Dedifferentiated amniotic fluid mesenchymal stem cell (primary cell): ENCODE results near the gene CD300LF.

Experiments
- DNase-seq: peaks from one replicate; pipeline ENCODE4 v3.0.0-alpha.2; 2016; ENCODE audit errors: extremely low spot score

The CD300LF gene

DNA sequence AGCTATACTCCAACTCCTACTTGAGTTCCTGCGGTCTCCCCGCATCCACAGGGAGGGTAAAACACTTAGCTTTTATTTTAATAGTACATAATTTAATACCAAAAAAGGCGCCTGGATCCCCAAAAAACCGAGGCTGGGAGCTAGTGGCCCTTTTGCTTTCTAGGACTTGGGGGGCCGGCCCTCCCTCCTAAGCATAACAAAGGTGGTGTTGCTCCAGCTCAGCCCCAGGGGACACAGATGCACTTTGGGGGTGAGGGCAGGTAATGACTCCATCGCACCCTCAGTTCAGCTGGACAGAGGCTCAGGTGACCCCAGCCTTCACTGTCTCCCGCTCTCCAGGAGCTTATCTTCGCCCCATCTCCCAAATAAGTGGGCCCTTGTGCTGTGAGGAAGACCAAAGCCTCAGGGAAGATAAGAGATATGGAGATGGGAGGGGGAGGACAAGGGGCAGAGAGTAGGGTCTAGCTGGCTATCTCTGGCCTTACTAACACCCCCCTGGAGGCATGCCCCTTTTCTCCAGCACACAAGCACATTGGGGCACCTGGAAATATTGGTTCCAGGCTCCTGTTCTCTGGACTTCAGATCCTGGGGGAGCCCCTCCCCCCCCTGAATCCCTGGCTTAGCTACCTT is 32.9 kb upstream of the CD300LF start:
- no peak for DNase-seq

DNA sequence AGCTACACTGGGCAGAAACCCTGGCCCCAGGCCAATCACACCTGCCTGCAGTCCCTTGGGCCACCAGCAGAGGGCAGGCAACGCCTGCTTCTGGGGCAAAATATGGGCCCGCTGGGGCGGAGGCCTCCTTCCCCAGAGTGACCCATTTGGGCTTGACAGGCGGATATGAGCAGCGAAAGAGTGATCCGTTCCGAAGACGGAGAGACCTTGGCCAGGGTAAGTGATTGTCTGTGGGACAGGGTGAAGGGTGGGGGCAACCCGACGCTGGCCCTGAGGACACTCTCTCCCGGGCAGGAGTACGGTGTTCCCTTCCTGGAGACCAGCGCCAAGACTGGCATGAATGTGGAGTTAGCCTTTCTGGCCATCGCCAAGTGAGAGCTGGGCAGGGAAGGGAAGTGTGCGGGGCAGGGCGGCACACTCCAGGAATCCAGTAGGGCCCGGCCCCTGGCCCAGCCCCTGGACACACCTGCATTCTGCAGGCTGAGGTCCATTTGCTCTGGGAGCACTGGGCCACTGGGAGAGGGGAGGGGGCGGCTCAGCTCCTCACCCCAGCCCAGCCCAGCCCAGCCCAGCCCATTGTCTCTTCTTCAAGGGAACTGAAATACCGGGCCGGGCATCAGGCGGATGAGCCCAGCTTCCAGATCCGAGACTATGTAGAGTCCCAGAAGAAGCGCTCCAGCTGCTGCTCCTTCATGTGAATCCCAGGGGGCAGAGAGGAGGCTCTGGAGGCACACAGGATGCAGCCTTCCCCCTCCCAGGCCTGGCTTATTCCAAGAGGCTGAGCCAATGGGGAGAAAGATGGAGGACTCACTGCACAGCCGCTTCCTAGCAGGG is 32.2 kb upstream of the CD300LF start:
- DNase-seq, result no peak

DNA sequence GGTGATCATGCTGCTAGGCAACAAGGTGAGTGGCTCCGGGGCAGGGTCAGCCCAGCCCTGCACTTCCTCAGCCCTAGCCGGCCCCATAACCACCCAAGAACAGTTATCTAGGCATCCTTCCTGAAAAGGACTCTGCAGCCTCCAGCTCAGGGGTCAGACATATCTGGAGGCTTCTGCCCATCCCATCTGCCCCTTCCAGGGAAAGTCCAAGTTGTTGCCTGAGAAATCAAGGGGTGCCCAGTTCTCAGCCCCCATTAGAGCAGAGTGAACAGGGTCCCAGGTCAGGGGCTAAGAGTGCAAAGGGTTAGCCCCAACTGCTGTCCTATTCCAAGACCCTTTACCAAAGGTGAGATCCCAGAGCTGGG is 31.6 kb upstream of the CD300LF start:
- no peak for DNase-seq

DNA sequence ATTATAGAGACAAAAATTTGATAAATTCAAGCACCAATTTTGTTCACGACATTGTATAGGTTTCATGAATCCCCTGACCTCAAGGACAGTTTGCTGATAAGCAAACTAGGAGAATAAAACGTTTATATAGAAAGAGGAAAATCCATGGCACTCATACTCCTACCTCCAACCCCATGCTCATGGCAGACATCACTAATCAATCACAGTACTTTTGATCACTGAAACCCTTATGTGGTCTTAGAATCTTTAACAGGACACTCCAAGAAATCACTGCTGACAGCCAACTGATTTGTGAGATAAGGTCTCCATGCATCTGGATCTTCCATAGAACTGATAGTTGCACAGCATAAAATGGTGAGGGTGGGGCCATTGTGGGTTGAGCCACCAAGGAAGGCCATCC is 31.0 kb upstream of the CD300LF start:
- DNase-seq, result no peak

DNA sequence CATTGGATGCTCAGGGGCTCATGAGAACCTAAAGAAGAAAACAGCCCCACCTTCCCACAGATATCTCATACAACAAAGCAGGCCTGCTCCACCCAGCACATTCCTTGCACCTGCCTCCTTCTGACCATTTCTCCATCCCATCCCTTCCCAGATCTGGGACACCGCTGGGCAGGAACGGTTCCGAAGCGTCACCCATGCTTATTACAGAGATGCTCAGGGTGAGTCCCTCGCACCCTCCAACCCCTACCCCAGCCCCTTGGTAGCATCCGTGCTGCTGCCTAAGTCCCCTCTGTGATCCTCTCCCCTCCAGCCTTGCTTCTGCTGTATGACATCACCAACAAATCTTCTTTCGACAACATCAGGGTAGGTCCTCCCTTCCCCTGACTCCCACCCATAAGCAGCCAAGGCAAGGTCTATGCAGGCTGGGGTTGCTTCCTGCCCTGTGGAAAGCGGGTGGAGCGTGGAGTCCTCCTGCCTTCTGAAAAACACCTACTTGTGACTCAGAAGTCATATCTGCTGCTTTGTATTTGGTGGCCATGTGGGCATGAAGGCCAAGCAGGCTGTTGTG is 30.3 kb upstream of the CD300LF start:
- no peak for DNase-seq

DNA sequence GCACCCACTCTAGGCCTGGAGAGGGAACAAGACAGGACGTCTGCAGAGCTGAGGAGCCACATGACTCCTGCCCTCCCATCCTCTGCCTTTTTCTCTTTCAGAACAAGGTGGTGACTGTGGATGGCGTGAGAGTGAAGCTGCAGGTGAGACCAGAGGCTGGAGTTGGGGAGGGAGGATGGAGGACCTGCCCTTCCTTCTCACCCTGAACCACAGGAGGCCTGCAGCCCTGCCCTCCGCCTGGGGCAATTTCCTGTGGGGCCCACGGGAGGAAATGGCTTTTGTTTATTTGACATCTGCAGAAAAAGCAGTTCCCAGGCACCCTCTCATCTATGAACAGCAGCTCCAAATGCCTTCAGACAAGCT is 29.4 kb upstream of the CD300LF start:
- DNase-seq, result no peak

DNA sequence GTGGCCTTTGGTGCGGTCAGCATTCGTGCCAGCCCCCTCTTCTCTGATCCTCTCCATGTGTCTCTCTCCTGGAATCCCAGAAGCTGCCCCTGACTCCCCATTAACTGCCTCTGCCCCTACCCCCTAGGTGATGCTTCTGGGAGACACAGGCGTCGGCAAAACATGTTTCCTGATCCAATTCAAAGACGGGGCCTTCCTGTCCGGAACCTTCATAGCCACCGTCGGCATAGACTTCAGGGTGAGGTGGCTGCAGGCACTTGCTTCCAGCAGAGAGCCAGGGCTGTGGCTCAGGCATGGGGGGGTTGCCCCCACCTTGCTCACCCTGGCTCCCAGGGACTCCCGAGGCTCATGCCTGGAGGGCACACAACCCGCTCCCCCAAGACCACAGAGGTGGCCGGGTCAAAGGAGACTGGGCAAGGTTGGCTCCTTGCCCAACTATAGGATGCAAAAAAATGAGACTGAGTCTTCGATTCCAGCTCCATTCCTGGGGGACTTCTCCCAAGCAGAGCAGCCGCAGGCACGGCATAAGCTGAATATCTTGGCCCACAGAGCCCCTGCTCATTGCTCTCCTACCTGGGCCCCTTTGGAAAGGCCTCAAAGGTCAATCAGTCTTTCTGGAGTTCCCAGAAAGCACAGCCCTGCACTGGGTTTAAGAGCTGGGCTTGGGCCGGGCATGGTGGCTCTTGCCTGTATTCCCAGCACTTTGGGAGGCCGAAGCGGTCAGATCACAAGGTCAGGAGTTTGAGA is 28.1 kb upstream of the CD300LF start:
- DNase-seq, result no peak

DNA sequence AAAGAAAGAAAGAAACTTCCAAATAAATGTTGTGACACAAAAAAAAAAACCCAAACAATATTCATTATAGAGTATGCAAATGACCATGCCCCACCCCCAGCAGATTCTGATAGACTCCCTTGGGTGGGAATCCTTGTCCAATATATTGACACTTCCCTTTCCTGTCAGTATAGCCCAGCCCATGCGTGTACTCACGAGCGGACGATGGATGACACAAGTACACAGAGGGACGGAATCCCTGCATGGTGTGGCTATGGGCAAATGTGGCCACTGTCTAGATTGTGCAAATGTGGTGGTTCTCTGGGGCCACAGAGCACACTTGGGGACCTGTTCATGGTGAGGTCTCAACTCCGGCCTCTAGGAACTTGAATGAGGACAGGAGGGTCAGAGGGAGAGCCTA is 27.4 kb upstream of the CD300LF start:
- no peak for DNase-seq

DNA sequence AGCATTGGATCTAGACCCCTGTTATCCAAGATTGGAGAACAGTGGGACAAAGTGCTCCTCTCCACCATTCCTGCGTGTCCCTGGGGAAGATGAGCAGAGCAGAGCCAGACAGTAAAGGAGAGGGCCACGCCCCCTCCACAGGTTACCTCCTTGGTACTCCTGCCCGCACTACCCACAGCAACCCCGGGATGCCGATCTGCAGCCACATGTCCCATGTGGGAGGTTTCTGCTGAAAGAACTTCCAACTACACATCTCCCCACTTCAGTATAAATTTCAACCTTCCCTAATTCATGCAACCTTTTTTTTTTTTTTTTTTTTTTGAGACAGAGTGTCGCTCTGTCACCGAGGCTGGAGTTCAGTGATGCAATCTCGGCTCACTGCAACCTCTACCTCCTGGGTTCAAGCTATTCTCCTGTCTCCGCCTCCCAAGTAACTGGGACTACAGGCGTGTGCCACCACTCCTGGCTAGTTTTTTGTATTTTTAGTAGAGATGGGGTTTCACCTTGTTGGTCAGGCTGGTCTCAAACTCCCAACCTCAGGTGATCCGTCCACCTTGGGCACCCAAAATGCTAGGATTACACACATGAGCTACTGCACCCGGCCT is 26.6 kb upstream of the CD300LF start:
- no peak for DNase-seq

DNA sequence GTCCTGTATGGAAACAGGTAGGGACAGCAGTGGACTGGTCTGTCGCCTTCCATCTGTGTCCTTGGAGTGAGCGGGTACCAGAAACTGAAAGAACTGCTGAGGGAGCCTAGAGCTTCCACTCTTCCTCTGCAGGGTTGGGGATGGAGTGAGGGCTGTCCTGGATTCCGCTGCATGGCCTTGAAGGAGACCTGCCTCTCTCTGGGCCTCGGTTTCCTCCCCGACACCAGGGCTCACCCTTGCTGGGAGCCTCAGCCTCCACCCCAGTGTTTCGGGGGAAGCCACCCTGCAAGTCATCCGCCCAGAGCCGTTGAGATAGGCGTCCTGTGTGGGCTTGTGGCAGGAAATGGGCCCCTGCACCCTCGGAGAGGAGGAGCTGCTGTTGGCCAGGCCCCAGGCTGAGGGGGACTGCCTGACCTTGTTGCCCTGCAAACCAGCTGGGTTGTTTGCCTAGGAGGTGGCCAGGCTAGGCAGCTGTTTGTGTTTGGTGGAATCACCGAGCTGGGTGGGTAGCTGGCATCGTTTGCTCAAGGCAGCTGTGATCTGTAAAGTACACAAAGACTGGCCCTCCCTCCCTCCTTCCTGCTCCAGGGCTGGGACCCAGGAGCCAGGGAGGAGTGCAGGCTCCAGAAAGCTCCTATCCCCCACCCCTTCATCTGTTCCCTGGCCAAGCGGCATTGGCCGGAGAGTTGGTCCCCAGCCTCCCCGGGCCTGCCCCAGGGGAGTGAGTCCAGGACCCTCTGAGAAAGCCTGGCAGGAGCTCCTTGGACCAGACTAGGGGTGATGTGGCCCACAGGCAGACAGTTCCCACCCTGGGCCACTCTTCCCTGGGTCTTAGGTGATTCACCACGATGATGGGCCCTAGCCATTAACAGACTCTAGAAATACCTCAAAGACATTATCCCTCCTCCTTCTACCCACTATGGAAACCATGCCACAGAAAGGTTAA is 25.6 kb upstream of the CD300LF start:
- DNase-seq, result no peak

DNA sequence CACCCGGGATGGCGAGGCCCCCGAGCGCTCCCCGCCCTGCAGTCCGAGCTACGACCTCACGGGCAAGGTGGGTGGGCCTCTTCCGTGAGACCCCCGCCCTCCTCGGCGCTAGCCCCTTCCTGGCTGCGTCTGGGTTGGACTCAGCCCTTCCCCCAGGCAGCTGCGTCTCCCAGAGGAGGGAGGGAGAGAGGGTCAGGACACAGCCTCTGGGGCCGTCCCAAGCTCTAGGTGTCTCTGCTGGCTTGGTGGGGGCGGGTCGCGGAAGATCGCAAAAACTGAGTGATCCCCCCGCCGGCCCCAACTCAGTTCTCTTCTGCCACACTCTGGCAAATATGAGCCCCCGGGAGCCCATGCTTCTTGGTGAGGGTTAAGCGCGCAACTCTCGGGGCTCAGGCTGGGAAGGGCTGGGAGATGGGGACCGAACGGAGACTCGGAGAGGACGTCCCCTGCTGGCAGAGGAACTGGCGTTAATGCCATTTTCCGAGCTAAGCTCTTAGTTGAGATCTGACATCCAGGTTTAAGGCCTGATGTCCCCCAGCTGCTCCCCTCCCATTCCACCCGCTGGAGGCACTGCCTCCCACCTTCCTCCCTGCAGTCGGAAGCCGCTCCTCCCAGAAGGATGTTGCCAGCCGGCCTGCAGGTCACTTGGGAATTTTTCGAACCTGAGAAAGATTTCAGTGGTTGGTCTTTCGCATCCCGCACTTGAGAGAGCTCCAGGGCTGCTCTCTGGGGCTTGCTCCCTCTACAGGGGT is 24.8 kb upstream of the CD300LF start:
- no peak for DNase-seq

DNA sequence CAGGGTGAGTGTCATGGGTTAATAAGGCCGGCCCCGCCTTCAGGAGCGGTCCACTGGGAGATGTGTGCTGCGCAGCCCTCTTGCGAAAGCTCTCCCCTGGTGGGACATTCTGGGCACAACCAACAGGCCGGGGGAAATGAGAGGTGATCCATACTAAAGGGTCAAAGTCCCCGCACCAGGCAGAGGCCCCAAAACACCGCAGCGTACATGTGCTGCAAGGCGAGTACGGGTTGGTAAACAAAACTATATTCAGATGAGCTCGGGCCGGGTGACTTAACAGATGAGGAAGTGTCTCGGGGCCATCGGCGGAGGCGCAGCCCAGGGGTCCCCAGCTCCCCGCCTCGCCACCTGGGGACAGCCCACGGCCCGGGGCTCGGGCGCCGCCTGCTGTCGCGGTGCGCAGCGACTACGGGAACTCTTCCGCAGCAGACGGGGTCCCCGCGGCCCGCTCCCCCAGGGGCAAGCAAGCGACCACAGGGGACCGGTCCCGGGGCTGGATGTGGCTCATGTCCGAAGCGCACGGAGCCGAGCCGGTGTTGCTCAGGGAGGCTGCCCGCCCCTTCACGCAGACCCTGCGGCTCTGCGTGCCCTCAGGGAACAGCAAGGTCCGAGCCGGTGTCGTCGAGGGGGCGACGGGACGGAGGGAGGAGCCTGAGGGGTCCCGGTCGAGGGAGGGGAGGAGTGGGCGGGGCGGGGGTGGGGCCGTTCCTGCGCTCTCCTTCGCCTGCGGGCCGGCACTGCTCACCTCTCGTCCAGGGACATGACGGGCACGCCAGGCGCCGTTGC is 24.0 kb upstream of the CD300LF start, which contains the start of gene RAB37:
Gene RAB37, plus strand, starts transcription at position 744 of the 786 bp plus-strand sequence. Its CDS starts 17 bp downstream, at position 761.
- no peak for DNase-seq

DNA sequence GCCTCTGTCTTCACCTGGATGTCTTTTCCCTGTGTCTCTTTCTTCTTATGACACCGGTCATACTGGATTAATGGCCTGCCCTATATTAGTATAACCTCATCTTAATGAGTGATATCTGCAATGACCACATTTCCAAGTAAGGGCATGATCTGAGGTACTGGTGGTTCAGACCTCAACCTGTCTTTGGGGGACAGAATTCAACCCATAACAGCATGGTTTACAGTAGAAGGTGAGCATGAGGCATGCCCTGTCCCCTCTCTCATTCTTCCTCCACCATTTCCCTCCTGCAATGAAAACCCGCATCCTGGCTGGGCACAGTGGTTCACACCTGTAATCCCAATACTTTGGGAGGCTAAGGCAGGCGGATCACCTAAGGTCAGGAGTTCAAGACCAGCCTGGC is 21.5 kb upstream of the CD300LF start:
- DNase-seq, result no peak

DNA sequence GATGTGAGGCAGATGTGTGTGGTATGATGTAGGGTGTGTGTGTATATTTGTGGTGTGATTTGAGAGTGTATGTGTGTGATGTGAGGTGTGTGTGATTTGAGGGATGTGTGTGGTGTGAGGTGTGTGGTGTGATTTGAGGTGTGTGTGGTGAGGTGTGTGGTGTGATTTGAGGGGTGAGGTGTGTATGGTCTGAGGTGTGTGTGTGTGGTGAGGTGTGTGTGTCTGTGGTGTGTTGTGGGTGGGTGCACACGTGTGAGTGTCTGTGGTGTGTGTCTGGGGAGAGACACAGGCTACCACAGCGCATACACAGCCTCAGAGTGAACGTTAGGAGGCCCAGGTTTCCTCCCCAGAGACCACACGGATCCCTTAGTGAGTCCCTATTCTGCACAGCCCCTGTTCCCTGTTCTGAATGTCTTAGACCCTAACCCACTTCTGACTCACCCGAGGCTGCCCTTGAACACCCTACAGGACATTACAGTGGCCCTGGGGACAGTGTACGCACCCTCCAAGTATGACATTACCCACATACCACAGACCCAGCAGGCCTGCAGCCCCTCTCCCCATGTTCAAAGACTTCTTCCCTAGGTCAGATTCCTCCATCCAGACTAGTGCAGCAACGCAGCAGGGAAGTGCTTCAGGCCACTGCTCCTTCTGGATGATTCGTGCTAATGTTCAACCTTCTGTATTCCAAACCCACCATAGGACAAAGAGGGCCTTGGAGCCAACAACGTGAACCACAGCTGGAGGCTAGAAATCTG is 20.8 kb upstream of the CD300LF start:
- DNase-seq, result no peak

DNA sequence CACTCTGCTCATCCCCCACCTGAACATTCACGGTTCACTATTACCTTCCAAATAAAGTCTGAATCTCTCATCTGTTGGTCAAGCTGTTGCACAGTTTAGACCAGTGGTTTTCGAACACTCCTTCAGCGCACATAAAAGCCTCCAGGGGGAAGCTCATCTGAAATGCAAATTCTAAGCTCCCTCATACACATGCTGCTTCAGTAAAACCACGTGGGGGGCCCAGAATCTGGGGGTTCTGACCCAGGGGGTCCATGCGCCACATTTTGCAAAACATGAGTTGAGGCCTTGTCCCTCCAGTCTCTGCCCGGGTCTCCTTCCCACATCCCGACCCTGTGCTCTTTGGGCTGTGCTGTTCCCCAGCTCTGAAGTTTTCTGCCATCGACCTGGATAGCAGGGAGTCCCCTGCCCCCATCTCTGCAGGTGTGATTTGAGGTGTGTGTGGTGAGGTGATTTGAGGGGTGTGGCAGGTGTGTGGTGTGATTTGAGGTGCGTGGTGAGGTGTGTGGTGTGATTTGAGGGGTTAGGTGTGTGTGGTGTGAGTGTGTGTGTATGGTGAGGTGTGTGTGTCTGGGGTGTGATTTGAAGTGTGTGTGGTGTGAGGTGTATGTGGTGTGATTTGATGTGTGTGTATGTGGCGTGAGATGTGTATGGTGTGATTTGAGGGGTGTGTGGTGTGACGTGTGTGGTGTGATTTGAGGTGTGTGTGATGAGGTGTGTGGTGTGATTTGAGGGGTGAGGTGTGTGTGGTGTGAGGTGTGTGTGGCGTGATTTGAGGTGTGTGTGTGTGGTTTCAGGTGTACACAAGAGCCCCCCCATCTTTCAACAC is 19.5 kb upstream of the CD300LF start:
- DNase-seq, result no peak

DNA sequence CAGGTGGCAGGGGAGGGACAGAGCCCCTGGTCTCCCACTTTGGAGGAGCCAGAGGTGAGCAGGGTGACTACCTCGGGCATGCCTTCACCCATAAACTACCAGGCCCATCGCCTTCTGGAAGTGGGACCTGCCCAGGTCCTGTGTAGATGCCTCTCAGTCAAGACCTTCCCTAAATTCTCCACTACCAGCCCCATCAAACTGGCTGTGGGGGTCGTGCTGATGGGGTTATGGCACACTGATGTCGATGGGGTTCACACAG is 18.6 kb upstream of the CD300LF start:
- no peak for DNase-seq

DNA sequence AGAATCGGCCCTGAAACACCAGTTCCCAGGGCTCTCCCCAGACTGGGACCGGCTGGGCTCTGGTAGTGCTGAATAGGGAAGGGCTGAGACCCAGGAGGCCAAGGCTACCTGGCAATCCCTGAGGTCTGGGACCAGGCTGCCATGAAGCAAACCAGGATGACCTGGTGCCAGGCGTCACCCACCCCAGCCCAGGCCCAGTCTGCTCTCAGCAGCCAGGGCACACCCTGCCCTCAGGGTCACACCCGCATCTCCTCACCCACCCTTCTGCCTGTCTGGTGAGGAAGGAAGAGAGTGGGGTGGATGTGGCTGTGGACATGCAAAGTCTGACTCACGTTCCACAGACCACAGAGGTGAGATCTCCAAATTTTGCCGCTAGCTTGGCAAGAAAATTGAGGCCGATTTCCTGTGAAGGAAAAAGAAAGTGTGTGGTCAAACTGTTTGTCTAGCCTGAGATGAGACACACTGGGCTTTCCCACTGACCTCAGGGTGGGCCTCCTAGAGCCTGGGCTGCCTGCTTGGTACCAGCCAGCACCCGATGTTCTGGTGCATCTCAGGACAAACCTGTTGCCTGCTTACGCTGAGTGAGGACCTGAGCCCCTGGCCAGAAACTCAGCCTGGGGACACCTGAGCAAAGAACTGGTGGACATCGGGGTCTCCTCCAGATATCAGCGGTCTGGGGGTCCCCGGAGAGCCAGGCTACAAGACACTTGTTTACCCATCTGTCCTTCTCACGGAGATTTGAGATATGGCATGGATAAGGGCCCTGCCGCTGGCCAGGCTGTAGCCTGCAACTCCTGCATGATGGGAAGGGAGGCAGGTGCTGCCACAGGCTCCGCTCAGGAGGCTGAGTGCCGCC is 18.0 kb upstream of the CD300LF start:
- no peak for DNase-seq
